HG03342 (cell line): ENCODE measurements around the gene AMPD3.

Experiments
- ATAC-seq: cut with Tn5 transposase; IDR thresholded peaks from one replicate; pipeline ENCODE4 v1.9.1; 2021; ENCODE audit warnings: mild to moderate bottlenecking, moderate library complexity; ENCODE audit not compliant: unreplicated experiment

The AMPD3 gene

DNA sequence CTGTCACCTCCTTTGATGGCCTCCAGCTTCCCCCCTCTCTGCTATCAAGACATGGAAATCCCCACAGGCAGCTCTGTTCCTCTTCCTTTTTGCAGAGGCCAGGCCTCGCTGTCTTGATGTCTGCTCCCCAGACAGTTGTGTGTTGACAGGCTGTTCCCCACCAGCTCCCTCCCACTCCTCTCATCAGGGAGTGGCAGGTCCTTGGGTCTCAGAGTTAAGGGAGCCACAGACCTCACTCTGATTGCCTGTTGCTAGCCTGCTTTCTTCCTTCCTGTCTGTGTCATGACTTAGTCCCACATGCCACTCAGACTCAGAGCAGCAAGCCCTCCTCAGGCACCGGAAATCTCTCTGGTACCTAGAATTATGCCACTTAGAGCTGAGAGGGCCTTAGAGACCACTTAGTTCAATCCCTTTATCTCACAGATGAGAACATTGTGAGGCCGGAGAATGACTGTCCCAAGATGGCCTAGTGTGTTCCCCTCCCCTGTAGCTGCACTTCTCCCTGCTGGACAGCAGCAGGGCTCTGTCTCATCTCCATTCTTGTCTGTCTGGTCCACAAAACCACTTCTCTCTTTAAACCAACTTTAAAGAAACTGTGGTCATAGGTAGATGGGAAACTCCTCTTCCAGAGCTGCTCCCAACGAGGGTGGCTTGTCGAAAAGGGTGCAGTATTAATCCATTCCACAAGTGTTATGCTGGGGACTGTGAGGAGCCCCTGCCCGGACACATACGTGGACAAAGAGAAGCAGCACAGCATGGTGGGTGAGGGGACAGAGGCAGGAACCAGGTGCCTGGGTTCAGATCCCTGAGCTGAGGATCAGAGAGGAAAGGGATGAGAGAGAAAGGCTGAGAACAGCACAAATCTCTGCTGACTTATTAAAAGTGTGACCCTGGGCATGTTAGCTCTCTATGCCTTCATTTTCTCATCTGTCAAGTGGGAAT lies 4.2 kb downstream of the AMPD3 start:
- ATAC-seq: peak; percentile 53

DNA sequence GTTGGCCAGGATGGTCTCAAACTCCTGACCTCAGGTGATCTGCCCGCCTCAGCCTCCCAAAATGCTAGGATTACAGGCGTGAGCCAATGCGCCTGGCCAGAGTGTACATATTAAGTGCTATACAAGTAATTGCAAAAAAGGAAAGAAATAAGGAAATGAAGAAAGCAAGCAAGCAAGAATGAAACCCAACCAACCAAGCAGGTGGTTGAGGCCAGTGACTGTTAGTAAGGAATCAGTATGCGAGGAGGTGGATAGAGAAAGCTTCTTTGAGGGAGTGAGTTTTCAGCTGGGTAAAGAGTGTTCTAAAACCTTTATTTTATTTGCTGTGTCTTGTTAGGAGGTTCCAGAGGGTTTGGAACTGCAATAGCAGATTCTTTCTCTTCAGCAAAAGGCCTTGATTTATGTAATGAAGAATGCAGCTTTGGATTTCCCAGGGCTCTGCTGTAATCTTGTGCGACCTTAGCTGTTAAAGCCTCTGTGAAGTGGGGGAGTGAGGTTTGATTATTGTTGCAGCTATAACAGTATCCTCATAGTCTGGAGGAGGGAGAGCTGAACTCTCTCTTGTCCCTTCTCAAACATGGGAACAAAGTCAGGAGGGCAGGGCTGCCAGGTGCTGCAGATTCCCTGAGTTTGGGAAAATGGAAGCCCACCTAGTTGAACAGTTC lies 5.7 kb downstream of the AMPD3 start:
- no peak for ATAC-seq

DNA sequence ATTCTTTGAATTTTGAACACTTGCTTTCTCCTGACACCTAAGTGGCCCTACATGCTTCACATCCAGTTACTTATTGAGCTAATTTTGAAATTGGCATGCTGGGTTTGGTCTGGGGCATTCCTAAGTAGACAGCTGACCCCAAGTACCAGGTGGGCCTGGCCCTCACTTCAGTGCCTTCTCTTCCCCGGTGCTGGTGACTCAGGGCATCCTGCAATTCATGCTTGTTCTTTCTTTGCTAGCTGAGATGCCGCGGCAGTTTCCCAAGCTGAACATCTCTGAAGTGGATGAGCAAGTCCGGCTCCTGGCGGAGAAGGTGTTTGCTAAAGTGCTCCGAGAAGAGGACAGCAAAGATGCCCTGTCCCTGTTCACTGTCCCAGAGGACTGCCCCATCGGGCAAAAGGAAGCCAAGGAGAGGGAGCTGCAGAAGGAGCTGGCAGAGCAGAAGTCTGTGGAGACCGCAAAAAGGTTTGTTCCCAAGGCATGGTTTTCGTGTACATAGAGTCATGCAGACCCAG lies 6.3 kb downstream of the AMPD3 start:
- ATAC-seq: no peak

DNA sequence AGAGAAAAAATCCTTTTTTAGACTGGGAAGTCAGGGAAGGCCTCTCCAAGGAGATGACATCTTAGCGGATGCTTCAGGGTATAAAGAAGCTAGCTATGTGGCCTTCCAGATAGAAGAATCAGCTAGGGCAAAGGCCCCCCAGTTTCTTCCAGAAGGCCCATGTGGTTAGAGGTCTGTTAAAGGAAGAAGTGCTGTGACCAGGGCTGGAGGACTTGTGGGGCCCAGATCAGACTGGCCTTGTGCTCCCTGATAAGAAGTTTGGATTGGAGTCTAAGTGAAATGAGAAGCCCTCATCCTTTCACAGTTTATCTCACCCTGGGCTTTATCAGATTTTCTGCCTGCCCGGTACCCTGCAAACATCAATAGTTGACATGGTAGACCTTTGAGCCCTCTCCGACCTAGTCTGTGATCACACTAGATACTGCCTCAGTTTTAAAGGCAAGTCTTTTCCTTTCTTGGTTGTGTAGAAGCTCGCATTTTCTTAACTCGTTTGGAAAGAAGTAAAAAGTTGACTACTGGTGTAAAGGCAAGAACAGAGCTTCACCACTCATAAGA lies 7.8 kb downstream of the AMPD3 start:
- ATAC-seq: no peak

DNA sequence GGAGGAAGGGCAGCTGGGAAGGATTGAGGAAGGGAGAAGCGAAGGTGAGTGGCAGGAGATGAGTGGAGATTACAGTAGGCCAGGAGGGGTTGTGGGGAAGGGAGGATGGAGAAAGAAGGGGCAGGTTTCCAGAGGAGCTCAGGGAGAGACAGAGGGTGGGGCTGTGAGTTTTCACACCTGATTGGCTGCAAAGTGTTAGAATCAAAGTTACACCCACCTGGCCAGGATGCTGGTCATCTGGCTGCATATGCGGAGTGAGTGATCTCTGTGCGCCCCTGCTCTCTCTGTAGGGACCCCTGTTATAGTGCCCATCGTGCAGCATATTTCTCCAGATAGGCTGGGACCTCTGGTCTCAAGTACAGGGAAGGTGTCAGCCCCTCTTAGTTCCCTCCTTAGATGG lies 18.3 kb downstream of the AMPD3 start:
- ATAC-seq: no peak

DNA sequence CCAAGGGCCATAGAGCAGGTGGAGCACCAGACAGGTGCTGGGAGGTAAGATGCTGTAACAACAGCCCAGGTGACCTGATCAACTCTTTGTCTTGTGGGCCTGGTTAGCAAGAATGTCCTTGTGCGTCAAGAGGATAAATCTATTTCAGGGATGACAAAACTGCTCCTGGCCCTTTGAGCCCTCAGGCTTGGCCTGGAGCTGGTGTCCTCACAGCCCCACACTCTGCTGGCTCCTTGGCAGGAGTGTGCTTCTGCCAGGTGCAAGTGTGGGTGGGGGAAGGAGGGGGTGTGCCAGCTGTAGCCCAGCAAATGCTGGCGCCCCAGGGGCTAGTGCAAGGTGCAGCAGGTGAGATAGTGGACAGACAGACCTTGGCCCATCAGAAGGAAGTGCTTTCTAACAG lies 19.5 kb downstream of the AMPD3 start:
- no peak for ATAC-seq

DNA sequence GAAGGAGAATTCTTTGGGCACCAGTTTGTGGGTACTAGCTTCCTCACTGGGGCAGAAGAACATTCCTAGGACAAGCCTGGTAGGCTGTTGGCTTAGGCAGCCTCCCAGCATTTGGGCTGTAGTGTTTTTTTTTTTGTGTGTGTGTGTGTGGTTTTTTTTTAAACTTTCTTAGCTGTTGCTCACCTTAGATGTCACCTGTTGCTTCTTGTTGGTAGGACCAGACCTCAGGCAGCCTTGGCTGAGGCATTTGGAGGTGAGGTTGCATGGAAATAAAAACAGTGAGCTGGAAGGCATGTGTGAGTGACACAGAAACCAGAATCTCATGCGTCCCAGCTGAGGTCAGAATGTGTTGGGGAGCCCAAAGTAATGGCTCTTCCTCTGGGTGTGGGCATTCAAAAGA lies 21.3 kb downstream of the AMPD3 start:
- ATAC-seq: no peak

DNA sequence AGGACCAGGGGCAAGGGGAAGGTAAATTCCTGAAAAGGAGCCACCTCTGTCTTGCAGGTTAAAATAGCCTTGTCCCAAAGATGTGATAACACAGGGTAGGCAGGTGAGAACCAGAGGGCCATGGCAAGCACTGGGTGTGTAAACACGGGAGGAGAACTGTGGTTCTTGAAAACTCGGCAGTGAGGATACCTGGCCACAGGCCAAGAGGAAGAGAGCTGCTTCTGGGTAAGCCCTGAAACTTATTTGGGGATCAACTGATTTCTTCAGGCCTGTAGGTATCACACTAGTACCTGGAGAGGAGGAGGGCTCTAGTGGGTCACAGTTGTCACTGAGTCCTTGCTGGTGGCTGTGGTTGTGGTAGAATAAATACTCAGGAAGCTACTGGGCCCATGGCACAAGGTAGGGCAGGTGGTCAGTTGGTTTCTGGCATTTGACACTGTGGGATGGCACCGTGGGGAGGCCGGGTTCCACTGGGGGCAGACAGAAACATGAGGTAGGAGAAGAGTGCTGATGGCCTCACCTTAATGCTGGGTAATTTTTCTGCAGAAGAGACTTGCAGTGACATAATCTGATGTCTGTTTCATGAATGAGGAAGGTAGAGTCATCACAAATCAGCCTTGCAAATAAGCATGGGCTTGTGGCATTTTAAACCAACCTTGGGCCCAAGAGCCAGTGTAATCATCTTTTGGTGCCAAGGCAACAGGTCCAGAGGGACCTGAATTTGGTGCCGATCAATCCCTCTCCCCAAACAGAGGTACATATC lies 22.0 kb downstream of the AMPD3 start:
- ATAC-seq: no peak

DNA sequence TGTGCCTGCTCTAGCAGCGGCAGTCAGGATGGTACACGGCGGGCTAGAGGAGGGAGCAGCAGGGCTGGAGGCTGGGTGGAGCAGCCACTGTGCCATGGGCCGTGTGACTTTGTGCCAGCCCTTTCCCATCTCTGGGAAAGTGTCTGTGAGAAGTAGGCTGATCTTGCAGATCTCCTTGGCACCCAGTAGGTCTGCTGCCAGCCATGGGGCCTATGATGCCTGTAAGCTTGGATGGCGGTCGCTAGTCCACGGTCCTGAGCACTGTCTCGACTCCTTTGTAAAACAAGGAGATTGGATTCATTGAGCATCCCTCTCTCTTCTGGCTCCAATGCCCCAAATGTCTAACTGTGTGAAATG lies 22.6 kb downstream of the AMPD3 start:
- no peak for ATAC-seq

DNA sequence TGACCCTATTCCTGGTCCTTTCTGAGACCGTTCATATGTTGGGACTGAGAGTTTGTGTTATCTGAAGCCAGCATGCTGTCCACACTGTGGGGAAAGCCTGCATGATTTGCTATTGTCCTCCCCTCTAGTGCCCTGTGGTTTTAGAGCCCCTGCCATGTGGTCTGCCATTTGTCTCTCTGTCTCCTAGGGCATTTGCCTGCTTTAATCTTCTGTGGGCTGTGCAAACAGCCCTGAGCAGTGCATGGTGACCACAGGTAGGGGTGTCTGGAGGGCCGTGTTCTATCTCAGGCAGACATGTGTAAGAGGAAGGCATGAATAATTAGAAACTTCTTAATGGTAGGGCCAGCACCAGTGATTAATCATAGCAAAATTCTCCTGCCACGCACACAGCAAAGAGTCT lies 23.0 kb downstream of the AMPD3 start:
- ATAC-seq: no peak

DNA sequence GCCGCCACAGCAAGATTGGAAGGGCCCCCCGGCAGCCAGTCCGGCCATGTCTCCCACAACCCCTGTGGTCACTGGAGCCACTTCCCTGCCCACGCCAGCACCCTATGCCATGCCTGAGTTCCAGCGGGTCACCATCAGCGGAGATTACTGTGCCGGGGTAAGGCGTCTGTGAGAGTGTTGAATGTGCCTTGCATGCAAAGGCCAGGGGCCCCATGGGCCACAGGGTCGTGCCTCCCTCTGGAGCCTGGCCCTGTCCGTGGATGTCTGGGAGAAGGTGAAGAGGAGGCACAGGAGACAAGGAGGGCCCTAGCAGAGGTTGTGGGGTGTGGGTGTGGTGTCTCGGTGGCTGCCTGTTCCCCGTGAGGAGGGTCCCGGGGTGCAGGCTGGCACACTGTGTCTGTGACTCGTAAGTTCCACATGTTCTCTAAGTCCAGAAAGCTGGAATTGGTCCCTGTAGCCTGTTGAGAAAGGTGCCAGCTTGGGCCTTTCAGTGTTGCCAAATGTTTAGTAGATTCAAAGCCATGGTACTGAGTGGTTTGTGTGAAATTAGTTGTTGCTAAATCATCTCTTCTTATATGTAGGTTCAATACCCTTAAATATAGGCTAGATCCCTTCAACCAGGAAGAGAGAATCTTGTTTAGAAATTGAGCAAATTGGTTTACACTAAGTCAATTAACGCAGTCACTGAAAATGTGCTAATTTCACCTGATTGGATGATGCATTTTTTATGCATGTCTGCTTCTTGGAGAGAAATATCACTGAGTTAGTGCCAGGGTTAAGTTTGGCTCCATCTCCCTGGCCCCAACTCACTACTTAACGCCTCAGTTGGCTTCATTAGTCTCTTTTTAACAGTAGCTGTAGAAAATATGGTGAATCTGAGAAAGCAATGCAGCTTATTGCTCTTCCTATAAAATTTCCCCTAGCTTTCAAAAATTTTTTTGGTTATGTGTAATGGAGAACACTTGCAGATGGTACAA lies 23.8 kb downstream of the AMPD3 start:
- no peak for ATAC-seq

DNA sequence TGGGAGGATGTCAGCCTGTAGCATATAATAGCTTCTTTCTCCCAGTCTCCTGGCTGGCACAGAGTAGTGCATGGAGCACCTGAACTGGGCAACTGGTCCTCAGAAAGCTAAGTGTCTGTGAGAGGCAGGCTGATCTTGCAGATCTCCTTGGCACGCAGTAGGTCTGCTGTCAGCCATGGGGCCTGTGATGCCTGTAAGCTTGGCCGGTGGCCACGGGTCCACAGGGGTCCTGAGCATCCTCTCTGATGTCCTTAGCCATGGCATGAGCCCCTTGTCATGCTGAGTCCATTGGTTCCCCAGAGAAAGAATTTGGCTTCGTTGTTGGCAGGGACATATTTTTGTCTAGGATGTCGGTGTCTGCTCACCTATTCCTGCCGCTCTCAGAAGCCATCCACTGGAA lies 25.0 kb downstream of the AMPD3 start:
- ATAC-seq: no peak

DNA sequence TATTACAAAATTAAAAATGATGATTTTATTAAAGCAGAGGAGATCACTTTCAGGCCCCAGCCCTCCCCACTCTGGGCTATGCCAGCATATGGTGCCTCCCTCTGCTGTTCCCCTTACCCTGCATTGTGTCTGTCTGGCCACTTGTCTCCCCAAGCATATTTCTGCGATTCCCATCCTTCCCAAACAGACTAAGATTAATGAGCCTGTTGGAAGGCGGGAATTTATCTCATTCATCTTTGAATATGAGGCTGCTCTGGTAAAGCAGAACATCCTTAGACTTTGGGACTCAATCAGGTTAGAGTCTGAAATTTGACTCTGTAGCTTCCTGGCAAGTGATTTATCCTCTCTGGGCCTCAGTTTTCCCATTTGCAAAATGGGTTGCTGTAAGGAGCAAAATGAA lies 25.7 kb downstream of the AMPD3 start:
- ATAC-seq: no peak

DNA sequence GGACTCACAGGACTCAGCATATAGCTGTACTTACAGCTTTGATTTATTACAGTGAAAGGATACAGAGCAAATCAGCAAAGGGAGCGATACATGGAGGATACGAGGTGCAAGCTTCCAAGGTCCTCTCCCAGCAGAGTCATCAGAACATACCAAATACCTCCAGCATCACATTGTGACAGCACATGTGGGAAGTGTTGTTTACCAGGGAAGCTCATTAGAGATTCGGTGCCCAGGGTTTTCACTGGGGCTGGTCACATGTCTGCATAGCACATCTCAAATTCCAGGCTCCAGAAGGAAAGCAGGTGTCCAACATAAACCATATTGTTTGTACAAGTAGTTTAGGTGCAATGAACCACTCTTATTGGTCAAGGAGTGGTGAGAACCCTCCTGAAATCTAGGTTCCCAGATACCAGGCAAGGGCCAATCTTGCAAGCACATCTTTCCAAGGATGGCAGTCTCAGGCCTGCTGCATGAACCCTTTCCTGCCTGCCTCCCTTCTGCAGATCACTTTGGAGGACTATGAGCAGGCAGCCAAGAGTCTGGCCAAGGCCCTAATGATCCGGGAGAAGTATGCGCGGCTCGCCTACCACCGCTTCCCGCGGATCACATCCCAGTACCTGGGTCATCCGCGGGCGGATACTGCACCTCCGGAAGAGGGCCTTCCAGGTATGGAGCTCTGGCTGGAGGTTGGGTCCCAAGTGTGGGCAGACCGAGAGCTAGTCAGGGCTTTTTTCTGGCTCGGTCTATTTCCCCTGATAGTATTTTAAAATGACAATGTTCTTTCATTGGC lies 26.7 kb downstream of the AMPD3 start:
- ATAC-seq: no peak

DNA sequence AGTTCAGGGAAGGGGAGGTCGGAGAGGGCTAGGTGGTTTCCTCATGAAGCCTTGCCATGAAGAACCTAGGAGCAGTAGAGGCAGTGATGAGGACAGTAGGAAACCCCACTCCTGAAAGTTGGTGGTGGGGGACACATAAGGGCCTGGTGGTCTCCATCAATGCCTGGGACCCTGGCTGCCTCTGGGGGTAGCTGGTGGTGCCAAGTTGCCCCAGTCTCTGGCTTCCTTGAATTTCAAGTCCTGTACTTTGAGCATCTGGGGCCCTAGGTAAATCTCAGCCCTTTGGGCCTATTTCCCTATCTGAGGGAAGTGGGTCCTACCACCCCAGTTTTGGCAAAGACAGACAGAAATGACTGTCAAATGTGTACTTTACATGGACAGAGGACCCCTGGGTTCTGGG lies 28.1 kb downstream of the AMPD3 start:
- no peak for ATAC-seq

DNA sequence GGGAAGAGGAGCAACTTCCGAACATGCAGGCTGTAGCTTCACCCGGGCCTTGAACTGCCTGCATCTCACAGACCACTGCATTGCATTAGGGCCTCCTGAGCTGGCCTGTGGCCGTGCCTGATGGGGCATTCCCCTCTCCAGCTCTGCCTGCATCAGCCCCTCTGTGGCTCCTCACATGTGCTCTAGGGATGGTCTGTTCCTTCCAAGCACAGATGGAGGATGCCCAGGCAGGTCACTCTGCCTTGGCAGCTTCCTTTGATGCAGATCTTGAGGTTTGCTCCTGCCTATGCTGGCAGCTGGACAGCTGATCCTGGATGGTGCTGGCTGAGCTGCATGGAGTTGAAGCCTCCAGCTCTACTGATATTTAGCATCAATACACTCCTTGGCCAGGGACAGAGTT lies 28.5 kb downstream of the AMPD3 start:
- no peak for ATAC-seq

DNA sequence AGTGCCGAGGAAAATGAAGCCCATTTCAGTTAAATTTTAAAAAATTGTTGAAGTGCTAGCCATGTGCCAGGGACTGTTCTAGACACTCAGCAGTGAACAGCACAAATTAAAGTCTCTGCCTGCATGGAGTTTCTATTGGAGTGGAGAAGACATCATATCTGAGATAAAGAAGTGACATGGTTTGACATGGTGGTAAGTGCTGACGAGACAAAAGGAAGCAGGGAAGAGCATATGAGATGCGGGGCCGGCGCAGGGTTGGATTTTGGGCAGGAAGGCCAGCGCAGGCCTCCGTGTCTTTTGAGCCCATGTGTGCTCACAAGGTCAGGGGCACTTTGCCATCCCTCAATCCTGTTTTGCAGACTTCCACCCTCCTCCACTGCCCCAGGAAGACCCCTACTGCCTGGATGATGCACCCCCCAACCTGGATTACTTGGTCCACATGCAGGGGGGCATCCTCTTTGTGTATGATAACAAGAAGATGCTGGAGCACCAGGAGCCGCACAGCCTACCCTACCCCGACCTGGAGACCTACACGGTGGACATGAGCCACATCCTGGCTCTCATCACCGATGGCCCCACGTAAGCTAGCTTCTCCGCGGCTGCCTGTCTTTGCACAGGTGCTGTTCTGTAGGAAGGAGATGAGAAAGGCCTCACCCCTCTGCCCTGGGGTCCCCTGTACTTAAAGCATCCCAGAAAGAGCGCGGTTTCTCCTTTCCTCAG lies 29.6 kb downstream of the AMPD3 start:
- no peak for ATAC-seq

DNA sequence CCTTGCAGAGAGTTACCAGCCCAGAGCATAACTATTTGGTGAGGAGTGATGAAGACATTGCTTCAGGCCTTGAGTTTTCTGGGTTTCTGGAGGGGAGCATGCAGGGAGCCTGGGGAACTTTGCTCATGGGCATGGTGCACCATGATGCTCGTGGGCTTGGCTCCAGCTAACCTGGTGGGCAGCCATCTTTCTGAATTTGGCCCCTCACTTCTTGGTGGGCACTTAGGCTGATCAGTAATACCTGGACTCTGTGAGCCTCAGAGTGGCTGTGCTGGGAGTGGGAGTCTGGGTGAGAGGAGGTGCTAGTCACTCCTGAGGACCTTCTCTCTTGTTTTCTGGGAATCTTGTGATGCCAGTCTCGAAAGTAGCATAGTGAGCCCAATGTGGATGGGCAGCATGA lies 30.6 kb downstream of the AMPD3 start:
- no peak for ATAC-seq
